HepG2 (cell line): Measurements from ENCODE around the gene FAM167B. TPM values are rescaled to one million over a fixed set of nuclear protein-coding genes. Genes with fewer than 3 reads are reported as not detected.

Experiments
- CREB3 ChIP-seq: sonication (generic); formaldehyde crosslinking; IDR thresholded peaks from 2 replicates; pipeline ENCODE4 v1.5.0; 2020; ENCODE audit warnings: missing genetic modification reagents
- ETS1 ChIP-seq: sonication (generic); formaldehyde crosslinking; IDR thresholded peaks from 2 replicates; pipeline ENCODE4 v1.4.0; 2020; ENCODE audit warnings: missing genetic modification reagents
- GLMP ChIP-seq: sonication (generic); formaldehyde crosslinking; IDR thresholded peaks from 2 replicates; pipeline ENCODE4 v1.9.0; 2021; ENCODE audit warnings: missing genetic modification reagents, mild to moderate bottlenecking, borderline replicate concordance
- HOXA3 ChIP-seq: sonication (generic); formaldehyde crosslinking; IDR thresholded peaks from 2 replicates; pipeline ENCODE4 v1.5.0; 2020; ENCODE audit warnings: missing genetic modification reagents
- ISL2 ChIP-seq: sonication (generic); formaldehyde crosslinking; IDR thresholded peaks from 2 replicates; pipeline ENCODE4 v1.5.0; 2020; ENCODE audit warnings: missing genetic modification reagents
- KIAA2018 ChIP-seq: sonication (generic); formaldehyde crosslinking; IDR thresholded peaks from 2 replicates; pipeline ENCODE4 v1.5.0; 2020; ENCODE audit warnings: mild to moderate bottlenecking, missing genetic modification reagents, borderline replicate concordance
- MED8 ChIP-seq: sonication (generic); formaldehyde crosslinking; IDR thresholded peaks from 2 replicates; pipeline ENCODE4 v1.8.1; 2023; ENCODE audit warnings: mild to moderate bottlenecking, missing genetic modification reagents; ENCODE audit not compliant: insufficient replicate concordance
- NONO ChIP-seq, 2 experiments: fragments of 450-650 bp in 1 of 2; sonication (generic) in 1 of 2; formaldehyde crosslinking in 1 of 2; IDR thresholded peaks in 1 of 2; conservative IDR thresholded peaks in 1 of 2; 2 replicates each; pipeline versions ENCODE4 v1.6.1 to v1.8.0; 2017 to 2022; ENCODE audit warnings: mild to moderate bottlenecking in 1 of 2, missing genetic modification reagents in 1 of 2, moderate library complexity in 1 of 2
- PAF1 ChIP-seq: IDR thresholded peaks from 2 replicates; pipeline ENCODE4 v1.6.1; 2016; ENCODE audit warnings: missing genetic modification reagents, missing compliant biosample characterization
- RBM39 ChIP-seq: fragments of 200-400 bp; formaldehyde crosslinking; IDR thresholded peaks from one replicate; pipeline ENCODE4 v1.6.1; 2018; ENCODE audit warnings: antibody characterized with exemption, mild to moderate bottlenecking, low read depth, low read length; ENCODE audit not compliant: poor library complexity, severe bottlenecking
- SP2 ChIP-seq: sonication (generic); formaldehyde crosslinking; IDR thresholded peaks from 2 replicates; pipeline ENCODE4 v1.5.1; 2020; ENCODE audit warnings: mild to moderate bottlenecking, missing genetic modification reagents
- SRSF4 ChIP-seq: fragments of 200-400 bp; formaldehyde crosslinking; IDR thresholded peaks from one replicate; pipeline ENCODE4 v1.6.1; 2018; ENCODE audit warnings: mild to moderate bottlenecking, low read depth, low read length, moderate library complexity; ENCODE audit not compliant: poor library complexity, severe bottlenecking
- TARDBP ChIP-seq: sonication (generic); formaldehyde crosslinking; IDR thresholded peaks from 2 replicates; pipeline ENCODE4 v1.8.0; 2022; ENCODE audit warnings: mild to moderate bottlenecking, missing genetic modification reagents
- YEATS2 ChIP-seq: sonication (generic); formaldehyde crosslinking; IDR thresholded peaks from 2 replicates; pipeline ENCODE4 v1.4.0; 2020; ENCODE audit warnings: missing genetic modification reagents, borderline replicate concordance
- ZNF10 ChIP-seq: sonication (generic); formaldehyde crosslinking; IDR thresholded peaks from 2 replicates; pipeline ENCODE4 v1.4.0; 2020; ENCODE audit warnings: mild to moderate bottlenecking, low read depth, missing genetic modification reagents, borderline replicate concordance
- polyA plus RNA-seq, 8 experiments: library from polyadenylated mRNA; depleted of rRNA in 3 of 8; stranded (reverse) in 7 of 8; unstranded in 1 of 8; fragments of >200 nt; fragmentation: Illumina TruSeq in 4 of 8; extraction: Trizol in 4 of 8; gene quantifications; 2 replicates each; pipeline versions ENCODE4 v1.2.1 to v1.2.3, GENCODE V29; 2011 to 2016; ENCODE audit warnings: low read depth in 4 of 8, missing spikeins in 1 of 8, mixed read lengths in 1 of 8; ENCODE audit not compliant: insufficient read depth in 1 of 8
- total RNA-seq, 5 experiments: library from RNA; depleted of rRNA; stranded (reverse); fragments of >200 nt; fragmentation: Illumina TruSeq; extraction: Trizol; gene quantifications; 2 replicates each; pipeline ENCODE4 v1.2.3, GENCODE V29; 2016; ENCODE audit warnings: low read depth in 1 of 5

The FAM167B gene
- total and polyA plus RNA-seq, 2 of the 13 experiments (the other 11 are each of a cell fraction or from before 2014, with no cell fraction given): 0.15 to 0.70 TPM

GRCh38 chr1:32221980-32222755 lies 24.9 kb upstream of the FAM167B start, which contains the start of the genes EIF3I and TMEM234 (continued):
- TF ChIP-seq ISL2 (CRISPR knock-in tag): no peak; the same call in 1 of the 2 replicates
- TF ChIP-seq YEATS2 (CRISPR knock-in tag): peak; percentile 57; the same call in 1 of the 2 replicates
- peak; percentile 70 for TF ChIP-seq SP2 (CRISPR knock-in tag)
- no peak for TF ChIP-seq GLMP (CRISPR knock-in tag)
- TF ChIP-seq NONO (IDR thresholded peaks at IDR 0.05): no peak
- peak; percentile 43; the same call in 1 of the 2 replicates for TF ChIP-seq NONO (CRISPR knock-in tag; conservative IDR thresholded peaks at IDR 0.05)
- no peak for TF ChIP-seq KIAA2018
- no peak for TF ChIP-seq ZNF10 (CRISPR knock-in tag)
- peak; percentile 44 for TF ChIP-seq MED8 (CRISPR knock-in tag)
- no peak for TF ChIP-seq SRSF4
- TF ChIP-seq ETS1: no peak
- no peak for TF ChIP-seq CREB3 (CRISPR knock-in tag)
- TF ChIP-seq PAF1: no peak
- TF ChIP-seq RBM39: no peak
- peak; percentile 90 for TF ChIP-seq HOXA3 (CRISPR knock-in tag)
- 0 out of 2 replicates have a peak, but pooled peaks have one; percentile 40 for TF ChIP-seq TARDBP
